ENCODE results near the gene FOXJ2. TPM values are rescaled to one million over a fixed set of nuclear protein-coding genes. Genes with fewer than 3 reads are reported as not detected.
"Not testable (repeated sequence)": the region's sequence is repeated elsewhere in the genome, so short reads cannot be mapped to it uniquely, and the experiment has no call there.

Gene FOXJ2
- total RNA-seq, 1 donor from 2014 or later, result 11.3 TPM

- DNase-seq (ENCODE audit: extremely low read depth, low read depth, low spot score), result no peak
Measured at GRCh38 chr12:8058506-8058905, 26.0 kb downstream of the FOXJ2 start.

GRCh38 chr12:8064131-8064530, 31.6 kb downstream of the FOXJ2 start:
- DNase-seq (ENCODE audit: extremely low read depth, low read depth, low spot score), result no peak

- DNase-seq (ENCODE audit: extremely low read depth, low read depth, low spot score), result peak; percentile 39
Measured at GRCh38 chr12:8065991-8066594, 33.6 kb downstream of the FOXJ2 start, which contains the start of gene C3AR1. Gene C3AR1, minus strand, starts transcription at chr12:8066359. Its CDS starts 6,174 bp downstream, at chr12:8060185.

- no peak for DNase-seq (ENCODE audit: extremely low read depth, low read depth, low spot score)
Measured at GRCh38 chr12:8069582-8069981, 37.1 kb downstream of the FOXJ2 start.

DNA sequence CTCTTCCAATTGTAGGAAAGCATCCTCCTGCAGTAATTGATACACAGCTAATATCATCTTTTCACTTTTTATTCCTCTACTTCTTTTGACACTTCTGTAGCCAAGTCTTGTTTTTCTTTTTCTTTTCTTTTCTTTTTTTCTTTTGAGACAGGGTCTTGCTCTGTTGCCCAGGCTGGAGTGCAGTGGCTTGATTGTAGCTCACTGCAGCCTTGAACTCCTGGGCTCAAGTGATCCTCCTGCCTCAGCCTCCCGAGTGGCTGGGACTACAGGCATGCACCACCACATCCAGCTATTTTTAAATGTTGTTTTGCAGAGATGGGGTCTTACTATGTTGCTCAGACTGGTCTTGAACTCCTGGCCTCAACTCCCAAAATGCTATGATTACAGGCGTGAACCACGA, 39.3 kb downstream of the FOXJ2 start:
- DNase-seq (ENCODE audit: extremely low read depth, low read depth, low spot score), result not testable (repeated sequence)

GRCh38 chr12:8075935-8076334, 43.4 kb downstream of the FOXJ2 start:
- no peak for DNase-seq (ENCODE audit: extremely low read depth, low read depth, low spot score)

GRCh38 chr12:8076366-8076765, 43.9 kb downstream of the FOXJ2 start:
- DNase-seq (ENCODE audit: extremely low read depth, low read depth, low spot score), result no peak

DNA sequence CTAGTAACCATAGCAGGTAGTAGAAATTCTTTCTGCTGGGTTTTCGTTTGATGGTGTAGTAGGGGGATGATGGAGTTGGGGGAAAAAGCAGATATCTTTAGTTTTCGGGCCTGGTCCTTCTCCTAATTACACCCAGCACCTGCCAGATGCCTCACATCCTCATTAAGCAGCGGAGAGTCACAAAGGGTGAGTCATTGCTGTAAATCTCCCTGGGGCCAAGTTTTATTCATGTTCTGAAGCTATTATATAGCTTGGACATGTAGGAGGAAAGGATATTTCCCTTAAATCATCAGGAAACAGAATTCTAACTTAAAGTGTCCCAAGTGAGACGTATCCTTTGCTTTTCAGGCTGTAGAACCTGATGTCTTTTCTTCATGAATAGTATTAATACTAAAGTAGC, 44.7 kb downstream of the FOXJ2 start:
- DNase-seq (ENCODE audit: extremely low read depth, low read depth, low spot score), result no peak

GRCh38 chr12:8078398-8078797, 45.9 kb downstream of the FOXJ2 start:
- DNase-seq (ENCODE audit: extremely low read depth, low read depth, low spot score), result peak; percentile 22

DNA sequence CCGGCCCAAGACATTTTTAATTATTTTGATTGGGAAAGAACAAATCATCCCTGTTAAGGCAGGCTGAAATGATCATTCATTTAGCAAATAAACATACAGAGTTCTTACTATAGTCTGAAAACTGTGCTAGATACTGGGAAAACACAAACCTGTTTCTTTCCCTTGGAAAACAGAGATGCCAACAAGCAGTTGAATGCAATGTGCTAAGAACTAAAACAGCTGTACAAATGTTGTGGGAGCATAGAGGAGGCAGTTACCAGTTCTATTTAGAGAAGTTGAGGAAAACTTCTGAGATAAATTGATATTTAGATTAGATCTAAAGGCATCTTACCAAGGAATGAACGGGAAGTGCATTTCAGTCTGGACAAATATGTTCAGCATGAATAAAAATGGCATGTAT, 46.4 kb downstream of the FOXJ2 start:
- no peak for DNase-seq (ENCODE audit: extremely low read depth, low read depth, low spot score)

DNA sequence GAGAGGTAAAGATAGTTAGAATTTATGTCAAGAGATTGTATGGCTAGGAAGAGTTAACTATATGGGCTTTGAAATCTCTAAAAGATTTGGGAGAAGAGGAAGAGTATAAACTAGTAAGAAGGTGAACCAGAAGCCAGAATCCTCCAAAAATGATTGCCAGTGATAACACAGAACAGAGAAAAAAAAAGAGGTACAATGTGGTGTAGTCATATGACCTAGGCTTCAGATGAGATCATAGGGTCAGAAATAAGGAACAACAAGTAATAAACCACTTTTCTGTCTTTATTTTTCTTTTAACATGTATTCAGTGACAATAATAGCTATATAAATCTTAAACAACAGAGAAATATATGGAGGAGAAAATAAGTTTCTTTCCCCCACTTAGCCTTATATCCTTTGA, 47.6 kb downstream of the FOXJ2 start:
- no peak for DNase-seq (ENCODE audit: extremely low read depth, low read depth, low spot score)

- DNase-seq (ENCODE audit: extremely low read depth, low read depth, low spot score), result no peak
Measured at GRCh38 chr12:8081251-8081920, 48.9 kb downstream of the FOXJ2 start.

GRCh38 chr12:8082808-8083100, 50.2 kb downstream of the FOXJ2 start:
- no peak for DNase-seq (ENCODE audit: extremely low read depth, low read depth, low spot score)

- DNase-seq (ENCODE audit: extremely low read depth, low read depth, low spot score), result not testable (repeated sequence)
Measured at GRCh38 chr12:8084351-8084750, 51.8 kb downstream of the FOXJ2 start.

- DNase-seq (ENCODE audit: extremely low read depth, low read depth, low spot score), result no peak
Measured at GRCh38 chr12:8087666-8088065, 55.1 kb downstream of the FOXJ2 start.

- DNase-seq (ENCODE audit: extremely low read depth, low read depth, low spot score), result no peak
Measured at GRCh38 chr12:8088574-8088973, 56.1 kb downstream of the FOXJ2 start.

DNA sequence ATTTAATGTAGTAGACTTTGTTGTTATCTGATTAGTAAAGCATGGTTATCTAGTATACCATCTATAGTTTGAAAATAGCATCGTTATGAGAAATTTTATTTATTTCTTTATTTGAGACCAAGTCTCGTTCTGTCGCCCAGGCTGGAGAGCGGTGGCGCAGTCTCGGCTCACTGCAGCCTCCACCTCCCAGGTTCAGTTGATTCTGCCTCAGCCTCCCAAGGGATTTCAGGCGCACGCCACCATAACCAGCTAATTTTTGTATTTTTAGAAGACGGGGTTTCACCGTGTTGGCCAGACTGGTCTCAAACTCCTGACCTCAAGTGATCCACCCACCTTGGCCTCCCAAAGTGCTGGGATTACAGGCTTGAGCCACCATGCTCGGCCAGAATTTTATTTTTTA, 56.8 kb downstream of the FOXJ2 start:
- not testable (repeated sequence) for DNase-seq (ENCODE audit: extremely low read depth, low read depth, low spot score)

DNA sequence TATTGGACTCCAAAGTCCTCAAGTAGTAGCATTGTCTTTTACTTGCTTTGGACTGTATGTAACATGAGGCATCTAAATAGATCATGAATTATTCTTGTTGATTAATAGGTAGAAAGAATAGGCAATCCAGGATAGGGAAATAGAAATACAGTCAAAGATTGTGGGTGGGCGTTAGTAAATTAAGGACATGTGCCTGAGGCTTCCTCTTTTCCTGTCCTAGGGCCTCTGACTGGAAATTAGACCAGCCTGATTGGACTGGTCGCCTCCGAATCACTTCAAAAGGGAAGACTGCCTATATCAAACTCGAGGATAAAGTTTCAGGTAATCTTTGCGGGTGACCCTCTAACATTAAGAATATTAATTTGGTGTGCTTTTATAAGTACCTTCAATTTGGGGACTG, 57.2 kb downstream of the FOXJ2 start:
- DNase-seq (ENCODE audit: extremely low read depth, low read depth, low spot score), result no peak

DNA sequence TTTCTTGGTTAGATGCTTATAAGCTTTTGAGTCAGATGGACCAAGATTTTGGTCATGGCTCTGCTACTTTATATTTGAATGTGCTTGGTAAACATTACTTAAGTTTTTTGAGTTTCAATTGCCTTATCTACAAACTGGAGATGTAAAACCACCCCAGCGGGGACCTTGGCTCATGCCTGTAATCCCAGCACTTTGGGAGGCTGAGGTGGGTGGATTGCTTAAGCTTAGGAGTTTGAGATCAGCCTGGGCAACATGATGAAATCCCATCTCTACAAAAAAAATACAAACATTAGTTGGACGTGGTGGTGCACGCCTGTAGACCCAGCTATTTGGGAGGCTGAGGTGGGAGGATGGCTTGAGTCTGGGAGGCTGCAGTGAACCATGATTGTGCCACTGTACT, 60.8 kb downstream of the FOXJ2 start:
- DNase-seq (ENCODE audit: extremely low read depth, low read depth, low spot score), result no peak

DNA sequence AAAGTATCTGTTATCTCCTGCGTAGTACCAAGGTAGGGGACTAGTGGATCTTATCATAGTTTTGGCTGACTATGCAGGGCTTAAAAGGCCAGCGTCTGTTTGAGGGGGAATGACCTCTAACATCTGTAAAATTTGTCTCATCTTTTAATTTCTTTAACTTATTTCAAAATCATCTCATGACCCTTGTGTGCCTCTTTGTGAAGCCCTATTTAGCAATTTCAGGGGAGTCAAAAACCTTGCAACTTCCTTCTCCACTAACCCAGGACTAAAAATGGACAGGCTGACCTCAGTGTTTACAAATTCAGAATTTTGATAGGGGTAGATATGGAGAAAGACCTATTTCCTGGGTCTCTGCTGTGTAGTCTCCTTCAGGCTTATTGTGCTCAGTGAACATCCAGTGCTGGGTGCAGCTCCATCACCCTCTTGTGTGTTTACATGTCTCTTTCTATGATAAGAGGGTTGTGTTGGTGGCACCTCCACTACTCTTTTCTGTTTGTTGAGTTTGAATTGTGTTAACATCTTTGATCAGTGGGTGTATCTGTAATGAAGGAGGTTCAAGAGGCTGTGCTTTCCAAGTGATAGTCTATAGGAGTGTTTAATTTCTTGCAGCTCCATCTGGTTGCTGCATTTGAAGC, 63.9 kb downstream of the FOXJ2 start:
- DNase-seq (ENCODE audit: extremely low read depth, low read depth, low spot score), result no peak

DNA sequence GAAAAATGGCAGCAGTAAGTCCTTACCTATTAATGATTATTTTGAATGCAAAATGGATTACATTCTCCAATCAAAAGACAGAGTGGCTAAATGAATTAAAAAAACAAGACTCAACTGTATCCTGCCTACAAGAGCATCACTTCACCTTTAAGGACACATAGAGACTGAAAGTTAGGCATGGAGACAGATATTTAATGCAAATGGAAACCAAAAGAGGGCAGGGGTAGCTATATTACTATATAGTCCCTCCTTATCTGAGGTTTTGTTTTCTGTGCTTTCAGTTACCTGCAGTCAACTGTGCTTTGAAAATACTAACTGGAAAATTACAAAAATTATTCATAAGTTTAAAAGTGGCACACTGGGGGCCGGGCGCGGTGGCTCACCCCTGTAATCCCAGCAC, 66.7 kb downstream of the FOXJ2 start:
- DNase-seq (ENCODE audit: extremely low read depth, low read depth, low spot score), result no peak

Measured in glomerular endothelial cell (primary cell).